GM12878 (cell line): ENCODE data around the gene PLS3.

Experiments
- CHD1 ChIP-seq: IDR thresholded peaks from 2 replicates; pipeline ENCODE4 v1.6.1; 2012; ENCODE audit warnings: low read depth, low read length, improper control_type of control experiment
- CTCF ChIP-seq, 3 experiments: IDR thresholded peaks in 2 of 3; conservative IDR thresholded peaks in 1 of 3; 2 replicates each; pipeline ENCODE4 v1.5.1; 2011; ENCODE audit warnings: low read depth in 3 of 3, low read length in 3 of 3, mild to moderate bottlenecking in 3 of 3, control low read depth in 2 of 3, moderate library complexity in 2 of 3, inconsistent platforms in 1 of 3, mixed read lengths in 1 of 3; ENCODE audit not compliant: control insufficient read depth in 2 of 3, insufficient read depth in 1 of 3; ENCODE audit errors: extremely low read depth in 1 of 3
- E2F4 ChIP-seq: IDR thresholded peaks from 2 replicates; pipeline ENCODE4 v1.6.1; 2012; ENCODE audit warnings: low read depth, low read length, improper control_type of control experiment
- NRF1 ChIP-seq: conservative IDR thresholded peaks from 2 replicates; pipeline ENCODE4 v1.6.1; 2011; ENCODE audit warnings: mild to moderate bottlenecking, low read depth, low read length, improper control_type of control experiment
- ZNF217 ChIP-seq: fragments of 450-650 bp; IDR thresholded peaks from 2 replicates; pipeline ENCODE4 v1.6.1; 2017; ENCODE audit warnings: antibody characterized with exemption, mild to moderate bottlenecking
- ZNF687 ChIP-seq: fragments of 450-650 bp; IDR thresholded peaks from 2 replicates; pipeline ENCODE4 v1.6.1; 2017; ENCODE audit warnings: mild to moderate bottlenecking, moderate library complexity

- no peak for TF ChIP-seq E2F4
- no peak for TF ChIP-seq CTCF (IDR thresholded peaks at IDR 0.05 in 2 of 3, conservative IDR thresholded peaks at IDR 0.05 in 1 of 3; ENCODE audit: control insufficient read depth in 2 of 3, extremely low read depth in 1 of 3, insufficient read depth in 1 of 3, low read depth in 3 of 3, low read length in 3 of 3)
- no peak for TF ChIP-seq CHD1
- TF ChIP-seq NRF1: no peak
- no peak for TF ChIP-seq ZNF217
- TF ChIP-seq ZNF687: no peak
Observed at GRCh38 chrX:115581759-115582615, 21.0 kb downstream of the PLS3 start.
